HK-2 (cell line): ENCODE results near the gene SH2D1B.
"Not testable (repeated sequence)": the region's sequence is repeated elsewhere in the genome, so short reads cannot be mapped to it uniquely, and the experiment has no call there.

ENCODE experiments used
- DNase-seq: peaks from one replicate; pipeline ENCODE4 v3.0.0-alpha.2; 2018; ENCODE audit not compliant: unreplicated experiment

The SH2D1B gene

DNA sequence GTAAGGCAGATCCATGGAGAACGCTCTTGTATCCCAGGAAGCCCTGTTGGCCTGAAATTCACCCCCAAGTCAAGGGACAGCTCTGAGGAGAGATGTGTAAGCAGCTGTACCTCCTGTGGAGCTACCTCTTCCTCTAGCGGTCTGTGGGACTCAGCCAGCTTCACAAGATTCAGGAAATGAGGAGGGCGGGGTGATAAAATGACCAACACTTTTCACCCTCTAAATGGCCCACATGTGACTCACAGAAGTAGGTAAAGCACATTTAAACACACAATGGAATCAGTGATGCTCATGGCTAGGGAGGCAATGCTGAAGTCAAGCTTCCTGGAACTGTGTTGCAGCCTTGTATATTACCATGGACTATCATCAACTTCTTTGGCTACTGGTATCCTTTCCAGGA, at the start of gene SH2D1B:
TSS of gene SH2D1B (minus strand) at position 135 of the 400 bp plus-strand sequence. CDS start at position 15, 120 bp downstream.
- DNase-seq: no peak

DNA sequence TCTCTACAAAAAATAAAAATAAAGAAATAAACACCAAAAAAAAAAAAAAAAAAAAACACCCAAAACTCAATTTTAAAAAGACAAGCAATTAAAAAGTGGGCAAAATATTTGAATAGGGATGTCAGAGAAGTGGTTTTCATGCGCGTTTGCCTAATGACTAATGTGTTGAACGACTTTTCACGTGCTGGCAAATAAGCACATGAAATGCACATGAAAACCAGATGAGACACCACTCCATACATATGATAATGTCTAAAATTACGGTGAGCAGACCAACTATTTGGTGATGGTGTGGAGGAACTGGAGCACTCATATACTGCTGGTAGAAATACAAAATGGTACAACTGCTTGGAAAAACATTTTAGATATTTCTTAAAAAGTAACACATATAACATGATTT, 46.3 kb upstream of the SH2D1B start:
- no peak for DNase-seq

- DNase-seq: no peak
Observed at GRCh38 chr1:162456323-162456722, 44.4 kb upstream of the SH2D1B start.

GRCh38 chr1:162454361-162454760, 42.4 kb upstream of the SH2D1B start:
- not testable (repeated sequence) for DNase-seq

DNA sequence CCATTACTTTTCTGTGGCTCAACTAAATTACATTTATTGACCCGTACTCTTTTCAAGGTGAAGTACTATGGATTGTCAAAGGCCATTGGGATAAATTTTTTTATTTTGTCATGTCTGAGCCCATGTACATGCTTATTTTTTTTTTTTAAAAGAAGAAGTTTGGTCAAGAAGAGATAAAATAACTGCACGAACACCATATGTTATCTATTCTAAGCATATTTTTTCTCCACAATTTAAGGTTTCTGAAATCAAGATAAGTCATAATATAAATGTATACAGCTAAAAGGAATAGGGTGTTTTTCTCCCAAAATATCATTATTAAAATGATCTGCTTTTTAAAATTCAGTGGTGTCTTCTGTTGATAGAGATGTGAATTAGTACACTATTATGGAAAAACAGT, 35.0 kb upstream of the SH2D1B start:
- no peak for DNase-seq

DNA sequence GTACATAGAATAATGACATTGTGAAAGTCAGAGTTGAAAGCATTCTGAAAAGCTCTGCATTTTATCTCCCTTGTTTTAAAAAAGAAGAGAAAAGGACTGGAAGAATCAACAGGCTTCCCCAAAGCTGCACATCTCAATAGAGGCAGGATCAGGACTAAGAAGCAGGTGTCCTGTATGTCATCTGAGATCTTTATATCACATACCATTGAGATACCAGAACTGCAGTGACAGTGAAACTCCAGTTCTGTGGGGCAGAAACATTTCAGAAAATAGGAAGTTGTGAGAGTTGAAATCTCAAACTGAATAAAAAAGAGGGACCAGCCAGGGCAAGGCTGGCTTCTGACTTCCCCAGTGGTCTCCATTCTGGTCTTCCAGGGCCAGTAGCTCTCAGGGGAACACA, 33.0 kb upstream of the SH2D1B start:
- DNase-seq: no peak

- DNase-seq: not testable (repeated sequence)
Observed at GRCh38 chr1:162432977-162433713, 21.2 kb upstream of the SH2D1B start.

- DNase-seq: no peak
Observed at GRCh38 chr1:162430583-162430982, 18.6 kb upstream of the SH2D1B start.

GRCh38 chr1:162422662-162423375, 10.9 kb upstream of the SH2D1B start:
- no peak for DNase-seq

GRCh38 chr1:162421258-162422164, 9.6 kb upstream of the SH2D1B start:
- DNase-seq: no peak

- no peak for DNase-seq
Observed at GRCh38 chr1:162420120-162420519, 8.2 kb upstream of the SH2D1B start.

DNA sequence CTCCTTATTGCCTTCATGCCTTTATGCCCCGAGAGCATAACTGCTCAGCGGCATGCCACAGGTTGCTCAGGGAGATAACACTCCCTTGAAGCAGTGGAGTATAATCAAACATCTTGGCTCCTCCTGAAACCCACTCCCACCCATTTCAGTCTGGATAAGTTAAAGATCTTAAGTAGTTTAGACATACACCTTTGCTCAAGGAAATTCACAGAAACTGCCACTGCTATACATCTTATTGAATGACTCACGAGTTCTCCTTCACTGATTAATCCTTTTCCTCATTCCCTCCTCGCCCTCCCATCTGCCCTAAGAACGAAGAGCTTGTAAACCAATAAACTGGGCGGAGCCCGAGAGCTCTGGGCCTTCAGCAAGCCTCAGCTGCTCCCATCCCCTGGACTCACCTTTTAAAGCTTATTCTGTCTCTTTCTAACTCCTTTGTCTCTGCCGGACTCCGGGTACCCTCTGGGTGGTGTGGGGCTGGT, 7.6 kb upstream of the SH2D1B start:
- DNase-seq: peak; percentile 10

- not testable (repeated sequence) for DNase-seq
Observed at GRCh38 chr1:162418584-162418983, 6.6 kb upstream of the SH2D1B start.

DNA sequence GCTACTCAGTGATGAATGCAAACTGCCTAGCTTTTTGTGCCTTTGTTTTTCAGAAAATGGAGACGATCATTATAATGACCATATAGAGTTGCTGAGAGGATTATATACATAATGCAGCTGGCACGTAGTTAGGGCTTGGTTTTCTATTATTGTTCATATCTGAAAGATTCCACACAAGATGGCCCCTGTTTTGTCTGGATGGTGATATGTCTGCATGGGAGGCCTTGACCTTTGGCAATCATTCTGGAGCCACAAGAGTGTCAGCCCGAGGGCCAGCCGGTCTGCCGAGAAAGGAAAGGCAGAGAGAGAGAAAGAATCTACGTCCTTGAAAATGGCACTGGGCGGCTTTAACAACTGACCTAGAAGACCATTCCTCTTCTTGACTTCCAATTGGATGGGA, 5.7 kb upstream of the SH2D1B start:
- DNase-seq: no peak

GRCh38 chr1:162416909-162417308, 5.0 kb upstream of the SH2D1B start:
- DNase-seq: no peak

DNA sequence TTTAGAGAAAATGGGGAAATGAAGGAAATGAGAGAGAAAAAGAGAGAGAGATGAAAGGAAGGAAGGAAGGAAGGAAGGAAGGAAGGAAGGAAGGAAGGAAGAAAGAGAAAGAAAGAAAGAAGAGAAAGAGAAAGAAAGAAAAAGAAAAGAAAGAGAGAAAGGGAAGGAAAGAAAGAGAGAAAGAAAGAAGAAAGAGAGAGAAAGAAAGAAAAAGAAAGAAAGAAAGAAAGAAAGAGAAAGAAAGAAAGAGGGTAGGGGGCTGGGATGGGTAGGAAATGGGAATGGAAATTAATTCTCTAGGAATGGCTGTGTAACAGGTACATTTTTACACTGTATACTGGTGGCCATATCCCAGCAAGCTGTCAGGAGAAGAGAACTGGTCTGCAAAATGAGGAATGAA, 4.3 kb upstream of the SH2D1B start:
- DNase-seq: no peak

- no peak for DNase-seq
Observed at GRCh38 chr1:162407539-162407938, 4.4 kb downstream of the SH2D1B start.

- DNase-seq: no peak
Observed at GRCh38 chr1:162406811-162407210, 5.1 kb downstream of the SH2D1B start.

- no peak for DNase-seq
Observed at GRCh38 chr1:162405800-162406199, 6.1 kb downstream of the SH2D1B start.

DNA sequence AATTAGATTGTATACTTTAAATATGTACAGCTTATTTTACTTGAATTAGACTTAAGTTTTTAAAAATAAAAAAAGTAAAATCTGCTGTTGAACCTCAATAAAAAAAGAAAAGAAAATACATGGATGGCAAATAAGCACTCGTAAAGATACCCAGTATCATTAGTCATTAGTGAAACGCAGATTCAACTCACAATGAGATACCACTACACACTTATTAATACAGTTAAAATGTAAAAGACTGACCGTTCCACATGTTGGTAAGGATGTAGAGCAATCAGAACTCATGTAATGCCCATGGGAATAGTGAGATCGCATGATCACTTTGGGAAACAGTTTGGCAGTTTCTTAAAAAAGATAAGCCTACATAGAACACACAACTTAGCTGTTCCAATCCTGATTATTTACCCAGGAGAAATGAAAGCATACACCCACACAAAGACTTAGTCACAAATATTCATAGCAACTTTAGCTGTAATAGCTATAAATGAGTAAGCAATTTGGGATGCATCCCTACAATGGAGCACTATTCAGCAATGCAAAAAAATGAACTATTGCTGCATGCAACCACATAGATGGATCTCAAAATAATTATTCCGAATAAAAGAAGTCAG, 7.3 kb downstream of the SH2D1B start:
- DNase-seq: no peak

DNA sequence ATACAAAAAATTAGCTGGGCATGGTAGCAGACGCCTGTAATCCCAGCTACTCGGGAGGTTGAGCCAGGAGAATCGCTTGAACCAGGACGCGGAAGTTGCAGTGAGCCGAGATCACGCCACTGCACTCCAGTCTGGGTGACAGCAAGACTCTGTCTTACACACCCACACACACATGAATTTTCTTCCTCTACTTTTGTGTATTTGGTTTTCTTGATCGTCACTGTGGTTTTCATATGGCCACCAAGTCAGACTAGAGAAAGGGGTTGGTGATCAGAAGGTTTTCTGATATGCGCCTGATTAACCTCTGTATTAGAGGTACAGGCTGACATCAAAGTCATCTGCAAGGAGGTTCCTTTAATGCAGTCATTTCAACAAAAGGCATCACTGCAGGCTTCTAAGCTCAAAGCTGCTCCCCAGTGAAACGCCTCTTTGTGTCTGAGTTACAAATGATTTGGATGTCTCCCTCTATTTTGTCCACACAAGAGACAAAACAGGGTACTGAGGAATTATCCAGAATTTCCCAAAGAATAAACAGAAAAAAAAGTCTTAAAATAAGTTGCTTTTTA, 11.1 kb downstream of the SH2D1B start:
- no peak for DNase-seq
